ENCODE results near the gene PTPRH.

The PTPRH gene

GRCh38 chr19:55165952-55166529, 43.3 kb downstream of the PTPRH start:
- Mint-ChIP-seq H3K27me3 (ENCODE audit: low read depth, poor library complexity) (peaks cover 73% of the 10 kb centered on the region), H3K4me1 (peaks cover 8% of the 10 kb centered on the region), H3K27ac (no peak overlapping the region), H3K36me3 (ENCODE audit: low read depth) (no peaks in the 10 kb centered on the region), H3K9me3 (no peaks in the 10 kb centered on the region), H3K4me3 (peak overlapping the region; percentile 90)
- peak; percentile 60 for TF ChIP-seq CTCF (IDR thresholded peaks at IDR 0.05)
- DNase-seq, result peak; percentile 83

DNA sequence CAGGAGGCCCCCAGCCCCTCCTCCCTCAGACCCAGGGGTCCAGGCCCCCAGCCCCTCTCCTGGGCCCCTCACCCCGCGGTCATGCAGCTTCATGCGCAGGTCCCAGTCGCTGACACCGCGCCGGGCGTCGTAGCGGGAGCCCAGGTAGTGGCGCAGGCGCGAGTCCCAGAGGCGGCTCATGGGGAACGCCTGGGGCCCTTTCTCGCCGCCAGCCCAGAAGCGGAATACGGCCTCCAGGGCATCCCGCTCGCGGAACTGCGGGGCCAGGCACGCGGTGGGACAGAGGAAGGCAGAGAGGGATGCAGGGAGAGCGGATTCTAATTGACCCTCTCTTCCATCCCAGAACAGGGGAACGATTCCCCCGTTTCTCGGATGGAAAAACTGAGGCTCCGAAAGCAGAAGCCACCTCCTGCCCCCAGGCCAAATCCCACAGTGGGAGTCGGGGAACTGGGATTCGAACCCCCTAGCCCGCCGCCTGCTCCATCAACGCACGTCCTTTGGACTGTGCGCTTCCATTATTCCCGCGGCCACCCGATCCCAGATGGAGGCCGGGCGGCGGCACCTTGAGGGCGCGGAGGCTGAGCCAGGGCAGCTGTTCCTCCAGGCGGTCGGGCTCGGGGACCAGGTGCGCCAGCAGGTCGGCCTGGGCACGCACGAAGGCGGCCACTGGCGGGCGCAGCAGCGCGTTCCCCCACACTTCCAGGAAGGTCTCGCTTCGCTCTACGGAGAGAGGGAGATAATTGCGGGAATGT, 47.6 kb downstream of the PTPRH start:
- DNase-seq, result no peak
- H3K4me3 Mint-ChIP-seq, result no peak overlapping the region
- no peak for TF ChIP-seq CTCF (IDR thresholded peaks at IDR 0.05)
- H3K27me3 Mint-ChIP-seq (ENCODE audit: low read depth, poor library complexity), result peaks cover 74% of the 10 kb centered on the region
- no peak overlapping the region for H3K27ac Mint-ChIP-seq
- H3K36me3 Mint-ChIP-seq (ENCODE audit: low read depth), result no peaks in the 10 kb centered on the region
- no peaks in the 10 kb centered on the region for H3K9me3 Mint-ChIP-seq
- peaks cover 22% of the 10 kb centered on the region for H3K4me1 Mint-ChIP-seq

- H3K9me3 Mint-ChIP-seq, result no peaks in the 10 kb centered on the region
- no peak for TF ChIP-seq CTCF (IDR thresholded peaks at IDR 0.05)
- no peak for DNase-seq
- no peak overlapping the region for H3K27ac Mint-ChIP-seq
- no peaks in the 10 kb centered on the region for H3K36me3 Mint-ChIP-seq (ENCODE audit: low read depth)
- H3K4me1 Mint-ChIP-seq, result peaks cover 23% of the 10 kb centered on the region
- peaks cover 77% of the 10 kb centered on the region for H3K27me3 Mint-ChIP-seq (ENCODE audit: low read depth, poor library complexity)
- H3K4me3 Mint-ChIP-seq, result no peak overlapping the region
These were observed 48.3 kb downstream of the PTPRH start for GRCh38 chr19:55160986-55161365.

GRCh38 chr19:55160128-55160985, 48.9 kb downstream of the PTPRH start:
- peaks cover 71% of the 10 kb centered on the region for H3K27me3 Mint-ChIP-seq (ENCODE audit: low read depth, poor library complexity)
- peak; percentile 95 for TF ChIP-seq CTCF (IDR thresholded peaks at IDR 0.05)
- H3K27ac Mint-ChIP-seq, result no peak overlapping the region
- no peaks in the 10 kb centered on the region for H3K9me3 Mint-ChIP-seq
- peak; percentile 98 for DNase-seq
- H3K4me3 Mint-ChIP-seq, result no peak overlapping the region
- peaks cover 23% of the 10 kb centered on the region for H3K4me1 Mint-ChIP-seq
- no peaks in the 10 kb centered on the region for H3K36me3 Mint-ChIP-seq (ENCODE audit: low read depth)

DNA sequence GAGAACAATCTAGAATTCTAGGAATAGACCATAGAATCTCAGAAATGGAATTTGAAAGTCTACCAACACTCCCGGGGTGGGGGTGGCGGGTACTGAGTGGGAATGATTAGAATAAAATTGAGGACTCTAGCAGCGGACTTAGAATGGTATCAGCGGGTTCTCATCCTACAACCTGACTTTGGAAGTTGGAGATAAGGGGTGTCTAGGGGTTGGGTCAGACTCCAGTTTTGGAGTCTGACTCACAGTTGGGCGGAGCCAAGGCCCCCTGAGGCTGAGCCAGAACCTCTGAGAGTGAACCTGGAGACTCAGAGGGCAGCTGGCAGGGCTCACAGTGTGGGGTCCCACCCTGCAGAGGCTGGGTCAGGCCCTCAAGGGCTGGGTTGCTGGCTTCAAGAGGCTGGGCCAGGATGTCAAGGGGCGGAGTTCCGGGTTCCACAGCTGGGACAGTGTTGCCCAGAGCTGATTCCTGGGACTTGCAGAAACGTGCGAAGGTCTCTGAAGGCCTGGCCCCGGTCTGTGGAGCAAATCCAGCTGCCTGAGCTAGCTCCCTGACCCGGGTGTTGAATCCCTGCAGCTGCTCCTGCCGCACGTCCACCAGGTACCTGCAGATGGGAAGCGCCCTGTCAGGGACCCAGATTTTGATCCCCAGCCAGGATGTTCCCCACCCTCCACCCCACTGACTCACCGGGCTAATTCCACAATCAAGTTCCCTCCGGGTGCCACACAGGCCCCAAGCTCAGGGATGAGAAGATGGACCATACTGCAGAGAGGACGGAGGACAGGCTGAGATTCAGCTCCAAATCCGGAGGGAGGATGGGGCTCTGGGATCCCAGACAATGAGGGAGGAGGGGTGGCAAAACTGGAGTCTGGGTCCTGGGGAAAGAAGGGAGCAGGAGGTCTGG, 50.2 kb downstream of the PTPRH start:
- H3K4me3 Mint-ChIP-seq, result no peak overlapping the region
- peaks cover 3% of the 10 kb centered on the region for H3K9me3 Mint-ChIP-seq
- no peak overlapping the region for H3K27ac Mint-ChIP-seq
- peaks cover 23% of the 10 kb centered on the region for H3K4me1 Mint-ChIP-seq
- no peaks in the 10 kb centered on the region for H3K36me3 Mint-ChIP-seq (ENCODE audit: low read depth)
- no peak for DNase-seq
- H3K27me3 Mint-ChIP-seq (ENCODE audit: low read depth, poor library complexity), result peaks cover 77% of the 10 kb centered on the region
- no peak for TF ChIP-seq CTCF (IDR thresholded peaks at IDR 0.05)
